ENCODE results near the gene CHRND.

Gene CHRND

GRCh38 chr2:232523682-232524597, 2.0 kb upstream of the CHRND start (continued):
- TF ChIP-seq REST (tag by site-specific recombination; IDR thresholded peaks at IDR 0.05), result peak; percentile 46; the same call in 1 of the 2 replicates
- TF ChIP-seq ZNF776 (tag by site-specific recombination; IDR thresholded peaks at IDR 0.05; ENCODE audit: borderline replicate concordance), result no peak
- TF ChIP-seq ZNF518A (tag by site-specific recombination; conservative IDR thresholded peaks at IDR 0.05; ENCODE audit: low read depth), result no peak
- TF ChIP-seq ZFP3 (tag by site-specific recombination; IDR thresholded peaks at IDR 0.05; ENCODE audit: low read depth), result no peak
- no peak for TF ChIP-seq YY1 (tag by site-specific recombination; IDR thresholded peaks at IDR 0.05)
- TF ChIP-seq KLF10 (tag by site-specific recombination; IDR thresholded peaks at IDR 0.05), result no peak
- TF ChIP-seq ZNF19 (tag by site-specific recombination; IDR thresholded peaks at IDR 0.05; ENCODE audit: low read depth), result no peak
- no peak for TF ChIP-seq ZNF248 (tag by site-specific recombination; IDR thresholded peaks at IDR 0.05)
- peak; percentile 53; the same call in 1 of the 2 replicates for TF ChIP-seq ZBTB48 (tag by site-specific recombination; IDR thresholded peaks at IDR 0.05)
- no peak for TF ChIP-seq ZNF211 (tag by site-specific recombination; IDR thresholded peaks at IDR 0.05; ENCODE audit: low read depth)
- no peak for TF ChIP-seq ZNF768 (tag by site-specific recombination; IDR thresholded peaks at IDR 0.05)
- TF ChIP-seq REPIN1 (tag by site-specific recombination; IDR thresholded peaks at IDR 0.05; ENCODE audit: low read depth), result no peak
- no peak for TF ChIP-seq SCRT1 (tag by site-specific recombination; IDR thresholded peaks at IDR 0.05; ENCODE audit: borderline replicate concordance)
- TF ChIP-seq ZNF302 (tag by site-specific recombination; IDR thresholded peaks at IDR 0.05; ENCODE audit: low read depth), result no peak
- no peak for TF ChIP-seq ZNF610 (tag by site-specific recombination; IDR thresholded peaks at IDR 0.05; ENCODE audit: borderline replicate concordance)
- TF ChIP-seq AEBP2 (tag by site-specific recombination; IDR thresholded peaks at IDR 0.05; ENCODE audit: borderline replicate concordance), result no peak
- TF ChIP-seq KLF16 (tag by site-specific recombination; IDR thresholded peaks at IDR 0.05), result no peak
- TF ChIP-seq ZNF791 (tag by site-specific recombination; IDR thresholded peaks at IDR 0.05), result no peak
- no peak for TF ChIP-seq ZNF354C (tag by site-specific recombination; IDR thresholded peaks at IDR 0.05; ENCODE audit: borderline replicate concordance, low read depth)
- TF ChIP-seq BCL6B (tag by site-specific recombination; IDR thresholded peaks at IDR 0.05), result no peak
- TF ChIP-seq RBAK (tag by site-specific recombination; IDR thresholded peaks at IDR 0.05), result no peak
- no peak; the same call in 1 of the 2 replicates for TF ChIP-seq HIC1 (tag by site-specific recombination; IDR thresholded peaks at IDR 0.05)
- TF ChIP-seq ZNF521 (tag by site-specific recombination; IDR thresholded peaks at IDR 0.05), result no peak
- TF ChIP-seq ZNF777 (tag by site-specific recombination; IDR thresholded peaks at IDR 0.05; ENCODE audit: borderline replicate concordance), result no peak
- TF ChIP-seq TRIM28 (IDR thresholded peaks at IDR 0.05; ENCODE audit: borderline replicate concordance, low read length), result no peak
- no peak for TF ChIP-seq ZNF423 (tag by site-specific recombination; IDR thresholded peaks at IDR 0.05)
